OCI-LY3 (cell line): Measurements from ENCODE around the gene VPS26A.

Experiments
- H2AFZ ChIP-seq: fragments of 200-600, 300-600 bp; shearing (Covaris generic); 2 replicates; pipeline ENCODE4 v1.6.0; 2014; ENCODE audit warnings: antibody characterized with exemption, low read depth, low read length
- H3K27ac ChIP-seq: fragments of 200-600, 300-600 bp; sonication (generic); 2 replicates; pipeline ENCODE4 v1.5.1; 2014; ENCODE audit warnings: mild to moderate bottlenecking, low read length, moderate library complexity, mixed read lengths
- H3K27me3 ChIP-seq: fragments of 200-600, 300-600 bp; sonication (generic); 2 replicates; pipeline ENCODE4 v1.6.1; 2014; ENCODE audit warnings: low read depth, low read length, mixed read lengths
- H3K36me3 ChIP-seq: fragments of 200-600, 300-600 bp; sonication (generic); replicated peaks from 2 replicates; pipeline ENCODE3; 2014; ENCODE audit warnings: low read depth, low read length, mixed read lengths
- H3K4me1 ChIP-seq: fragments of 300-600, 200-600 bp; sonication (generic); 2 replicates; pipeline ENCODE4 v1.6.1; 2014; ENCODE audit warnings: low read length, mixed read lengths
- H3K4me2 ChIP-seq: fragments of 200-600, 300-600 bp; sonication (generic); 2 replicates; pipeline ENCODE4 v1.6.1; 2014; ENCODE audit warnings: low read length, mixed read lengths
- H3K4me3 ChIP-seq: fragments of 300-600, 200-600 bp; sonication (generic); 2 replicates; pipeline ENCODE4 v1.5.1; 2014; ENCODE audit warnings: antibody characterized with exemption, mild to moderate bottlenecking, low read length, moderate library complexity
- H3K79me2 ChIP-seq: fragments of 300-600, 200-600 bp; shearing (Covaris generic); 2 replicates; pipeline ENCODE4 v1.6.1; 2014; ENCODE audit warnings: mild to moderate bottlenecking, low read length, mixed read lengths
- H3K9ac ChIP-seq: fragments of 300-600, 200-600 bp; shearing (Covaris generic); 2 replicates; pipeline ENCODE4 v1.6.0; 2014; ENCODE audit warnings: mild to moderate bottlenecking, low read length, moderate library complexity
- H3K9me3 ChIP-seq: fragments of 200-600, 300-600 bp; shearing (Covaris generic); 2 replicates; pipeline ENCODE4 v1.6.1; 2014; ENCODE audit warnings: low read length, mixed read lengths; ENCODE audit not compliant: insufficient read depth
- H4K20me1 ChIP-seq: fragments of 200-600, 300-600 bp; sonication (generic); 2 replicates; pipeline ENCODE4 v1.6.1; 2016; ENCODE audit warnings: low read length, mixed read lengths; ENCODE audit not compliant: insufficient read depth
- EZH2phosphoT487 ChIP-seq: fragments of 200-600 bp; shearing (Covaris generic); IDR thresholded peaks from 2 replicates; pipeline ENCODE4 v1.6.1; 2018; ENCODE audit warnings: antibody characterized with exemption, mixed run types, low read depth
- TF ChIP-seq, protein P1 (sequence below): fragments of 200-600, 300-600 bp; sonication (generic); IDR thresholded peaks from 2 replicates; pipeline ENCODE4 v1.5.1; 2014; ENCODE audit warnings: antibody characterized with exemption, low read length, low read depth

Gene VPS26A

DNA sequence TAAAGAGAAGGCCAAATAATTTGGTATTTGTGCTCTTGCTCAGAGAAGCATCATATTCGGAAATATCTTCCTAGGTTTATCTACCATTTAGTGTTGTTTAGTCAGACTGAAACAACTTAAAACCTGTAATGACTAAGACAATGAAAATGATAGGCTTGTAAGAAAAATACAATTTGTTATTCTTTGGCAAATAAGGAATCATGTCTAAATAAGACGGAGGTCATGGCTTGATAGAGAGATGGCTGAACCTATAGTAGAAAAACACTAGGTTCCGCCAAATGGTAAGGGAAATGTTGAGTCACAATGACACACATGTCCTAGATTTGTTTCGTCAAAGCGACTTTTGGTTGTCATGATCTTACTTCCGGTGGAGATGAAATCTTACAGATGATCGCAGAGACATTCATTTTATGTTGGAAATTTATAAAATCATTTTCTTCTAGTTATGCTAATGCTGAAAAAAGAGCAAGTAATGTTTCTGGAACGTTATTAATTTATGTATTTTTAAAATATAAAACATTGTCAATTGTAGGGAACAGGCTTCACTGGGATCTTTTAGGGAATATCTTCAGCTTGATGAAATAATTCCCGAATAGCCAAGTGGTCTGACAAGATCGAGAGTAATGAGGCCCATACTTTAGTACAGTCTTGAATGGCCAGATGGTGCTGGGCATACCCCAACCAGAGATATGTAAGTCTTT lies 35.0 kb upstream of the VPS26A start:
- H3K4me2 ChIP-seq: peak overlapping the region; percentile 90

GRCh38 chr10:69089638-69090599 lies 34.1 kb upstream of the VPS26A start:
- H2AFZ ChIP-seq: no peak overlapping the region
- H3K4me1 ChIP-seq: peaks cover 47% of the 10 kb centered on the region
- H3K9ac ChIP-seq: no peak overlapping the region
- TF ChIP-seq EZH2phosphoT487: no peak
- TF ChIP-seq, protein P1, sequence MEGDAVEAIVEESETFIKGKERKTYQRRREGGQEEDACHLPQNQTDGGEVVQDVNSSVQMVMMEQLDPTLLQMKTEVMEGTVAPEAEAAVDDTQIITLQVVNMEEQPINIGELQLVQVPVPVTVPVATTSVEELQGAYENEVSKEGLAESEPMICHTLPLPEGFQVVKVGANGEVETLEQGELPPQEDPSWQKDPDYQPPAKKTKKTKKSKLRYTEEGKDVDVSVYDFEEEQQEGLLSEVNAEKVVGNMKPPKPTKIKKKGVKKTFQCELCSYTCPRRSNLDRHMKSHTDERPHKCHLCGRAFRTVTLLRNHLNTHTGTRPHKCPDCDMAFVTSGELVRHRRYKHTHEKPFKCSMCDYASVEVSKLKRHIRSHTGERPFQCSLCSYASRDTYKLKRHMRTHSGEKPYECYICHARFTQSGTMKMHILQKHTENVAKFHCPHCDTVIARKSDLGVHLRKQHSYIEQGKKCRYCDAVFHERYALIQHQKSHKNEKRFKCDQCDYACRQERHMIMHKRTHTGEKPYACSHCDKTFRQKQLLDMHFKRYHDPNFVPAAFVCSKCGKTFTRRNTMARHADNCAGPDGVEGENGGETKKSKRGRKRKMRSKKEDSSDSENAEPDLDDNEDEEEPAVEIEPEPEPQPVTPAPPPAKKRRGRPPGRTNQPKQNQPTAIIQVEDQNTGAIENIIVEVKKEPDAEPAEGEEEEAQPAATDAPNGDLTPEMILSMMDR: no peak
- H3K4me2 ChIP-seq: peak overlapping the region; percentile 90
- peaks cover 13% of the 10 kb centered on the region for H3K36me3 ChIP-seq
- no peaks in the 10 kb centered on the region for H3K27me3 ChIP-seq
- no peaks in the 10 kb centered on the region for H3K9me3 ChIP-seq
- H4K20me1 ChIP-seq: peaks cover 28% of the 10 kb centered on the region; the same call in 1 of the 2 replicates
- H3K27ac ChIP-seq: no peak overlapping the region
- H3K4me3 ChIP-seq: 0 out of 2 replicates have a peak overlapping the region, but pooled peaks have one; percentile 97
- H3K79me2 ChIP-seq: peaks cover 49% of the 10 kb centered on the region

More for the DNA sequence above, 35.0 kb upstream of the VPS26A start:
- Histone ChIP-seq H3K27me3 (no peaks in the 10 kb centered on the region), H3K79me2 (peaks cover 48% of the 10 kb centered on the region), H3K9ac (peak overlapping the region; percentile 98), H3K4me1 (peaks cover 49% of the 10 kb centered on the region), H3K4me3 (peak overlapping the region; percentile 97), H3K9me3 (no peaks in the 10 kb centered on the region), H3K27ac (peak overlapping the region; percentile 100), H3K36me3 (peaks cover 13% of the 10 kb centered on the region), H2AFZ (no peak overlapping the region), H4K20me1 (peaks cover 24% of the 10 kb centered on the region; the same call in 1 of the 2 replicates)
- TF ChIP-seq, protein P1: no peak
- TF ChIP-seq EZH2phosphoT487: no peak

DNA sequence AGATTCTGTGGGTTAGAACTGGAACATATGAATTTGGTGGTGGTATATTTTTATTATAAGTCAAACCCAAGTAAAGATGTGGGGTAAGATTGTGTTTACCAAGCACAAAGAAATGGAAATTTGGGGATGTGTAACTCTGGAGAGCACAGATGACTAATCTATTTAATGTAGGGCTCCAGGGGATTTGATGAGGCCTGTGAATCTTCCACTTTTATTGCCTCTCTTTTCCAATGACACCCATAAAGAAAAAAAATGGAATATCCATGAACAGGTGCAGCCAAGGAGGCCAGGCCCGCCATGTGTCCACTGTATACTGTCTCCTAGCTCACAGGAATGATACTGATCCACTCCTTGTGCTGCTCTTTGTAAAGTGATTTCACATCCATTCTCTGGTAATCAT lies 33.3 kb upstream of the VPS26A start:
- H2AFZ ChIP-seq: no peak overlapping the region
- peaks cover 13% of the 10 kb centered on the region for H3K36me3 ChIP-seq
- H3K4me1 ChIP-seq: peaks cover 47% of the 10 kb centered on the region
- no peaks in the 10 kb centered on the region for H3K27me3 ChIP-seq
- no peak overlapping the region for H3K9ac ChIP-seq
- H4K20me1 ChIP-seq: peaks cover 35% of the 10 kb centered on the region; the same call in 1 of the 2 replicates
- no peak for TF ChIP-seq EZH2phosphoT487
- TF ChIP-seq, protein P1: no peak
- peaks cover 53% of the 10 kb centered on the region for H3K79me2 ChIP-seq
- no peak overlapping the region for H3K27ac ChIP-seq
- H3K9me3 ChIP-seq: no peaks in the 10 kb centered on the region
- H3K4me3 ChIP-seq: no peak overlapping the region
- peak overlapping the region; percentile 12; the same call in 1 of the 2 replicates for H3K4me2 ChIP-seq
